ENCODE data around the gene GIPC2.
"Not testable (repeated sequence)": the region's sequence is repeated elsewhere in the genome, so short reads cannot be mapped to it uniquely, and the experiment has no call there.

GIPC2 gene

GRCh38 chr1:78070210-78070609 lies 24.4 kb downstream of the GIPC2 start:
- DNase-seq, result no peak

- no peak for DNase-seq
Measured at GRCh38 chr1:78070758-78071157, 25.0 kb downstream of the GIPC2 start.

DNA sequence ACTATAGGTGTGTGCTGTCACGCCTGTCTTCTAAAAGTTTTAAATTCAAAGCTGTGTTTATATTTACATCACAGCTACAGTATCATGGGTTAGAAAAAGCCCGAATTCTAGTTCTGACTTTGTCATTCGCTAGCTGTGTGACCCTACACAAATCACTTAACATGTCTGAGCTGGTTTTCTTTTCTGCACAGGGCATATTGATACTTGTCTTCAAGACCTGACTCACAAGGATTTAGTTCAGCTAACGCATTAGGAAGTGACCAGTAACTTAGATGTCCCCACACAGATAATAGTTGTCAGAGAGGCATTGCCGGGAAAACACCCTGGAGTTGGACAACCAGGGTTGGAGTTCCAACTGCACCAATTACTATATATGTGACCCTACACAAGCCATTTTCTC lies 25.9 kb downstream of the GIPC2 start:
- DNase-seq, result no peak

DNA sequence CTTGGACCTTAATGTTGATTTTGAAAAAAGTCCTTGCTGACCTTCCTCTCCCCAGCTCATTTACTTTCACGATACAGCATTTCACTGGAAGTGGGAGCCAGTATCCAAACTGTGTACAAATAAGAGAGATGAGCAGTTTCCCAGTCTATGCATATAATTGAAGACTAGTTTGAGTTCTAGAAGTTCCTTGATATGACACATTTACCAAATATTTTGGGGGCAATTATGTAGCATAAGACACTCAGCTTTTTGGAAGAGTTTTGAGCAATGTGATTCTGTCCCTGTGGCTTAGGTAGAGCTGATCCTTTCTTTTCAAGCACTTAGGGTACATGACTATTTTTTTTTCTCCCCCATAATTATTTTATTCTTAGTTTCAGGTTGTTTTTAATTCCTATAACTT lies 26.4 kb downstream of the GIPC2 start:
- no peak for DNase-seq

- no peak for DNase-seq
Measured at GRCh38 chr1:78073441-78073840, 27.7 kb downstream of the GIPC2 start.

DNA sequence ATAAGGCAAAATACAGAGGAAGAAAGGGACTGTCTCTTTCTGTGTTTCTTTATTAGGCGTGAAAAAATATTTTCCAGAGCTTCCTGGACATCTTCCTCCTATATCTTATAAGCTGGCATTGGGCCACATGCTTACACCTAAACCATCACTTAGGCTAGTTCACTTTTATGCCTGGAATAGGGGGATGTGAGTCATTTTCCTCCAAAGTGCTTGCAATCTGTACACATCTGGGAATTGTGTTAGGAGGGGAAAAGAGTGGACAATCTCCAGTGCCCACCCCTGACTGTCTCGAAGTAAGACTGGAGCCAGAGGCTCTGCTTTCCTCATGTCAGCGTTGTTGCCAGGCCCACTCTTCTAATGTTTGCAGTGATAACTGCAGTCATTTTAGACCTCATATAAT lies 29.9 kb downstream of the GIPC2 start:
- DNase-seq, result no peak

- DNase-seq, result no peak
Measured at GRCh38 chr1:78078358-78078757, 32.6 kb downstream of the GIPC2 start.

DNA sequence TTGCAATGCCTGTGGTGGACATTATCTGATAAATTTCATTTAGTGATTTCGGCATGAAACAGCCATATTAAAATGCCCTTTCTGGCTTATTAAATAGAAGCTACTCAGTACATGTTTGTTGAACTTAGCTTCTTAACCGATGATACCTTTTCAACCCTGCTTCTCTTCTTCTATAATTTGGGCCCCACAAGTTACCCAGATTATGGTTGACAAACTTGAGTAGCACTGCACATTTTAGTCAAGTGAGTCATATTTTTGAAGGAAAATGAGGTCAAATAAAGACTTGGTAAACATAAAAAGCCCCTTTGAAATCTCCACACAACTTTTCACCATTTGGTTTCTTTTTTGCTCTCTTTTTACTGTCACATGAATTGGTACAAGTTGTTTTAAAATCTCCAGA lies 33.8 kb downstream of the GIPC2 start:
- DNase-seq, result no peak

DNA sequence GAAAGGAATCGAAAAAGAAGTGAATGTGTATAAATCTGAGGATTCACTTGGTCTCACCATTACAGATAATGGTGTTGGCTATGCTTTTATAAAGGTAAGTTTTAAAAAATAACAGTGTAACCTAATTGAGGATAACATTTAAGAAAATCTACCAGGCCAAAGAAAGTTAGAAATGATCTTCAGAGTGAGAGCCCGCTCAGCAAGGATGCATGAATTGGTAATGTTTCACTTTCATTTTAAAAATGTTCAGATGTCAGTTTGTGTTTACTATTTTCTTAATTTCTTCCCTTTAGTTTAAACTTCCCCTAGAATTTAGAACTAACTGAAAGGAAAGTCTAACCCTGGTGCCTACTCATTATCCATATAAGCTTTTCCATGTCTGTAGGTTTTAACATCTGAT lies 35.0 kb downstream of the GIPC2 start:
- no peak for DNase-seq

GRCh38 chr1:78081980-78082860 lies 36.5 kb downstream of the GIPC2 start:
- DNase-seq, result no peak

- DNase-seq, result not testable (repeated sequence)
Measured at GRCh38 chr1:78084639-78085038, 38.9 kb downstream of the GIPC2 start.

DNA sequence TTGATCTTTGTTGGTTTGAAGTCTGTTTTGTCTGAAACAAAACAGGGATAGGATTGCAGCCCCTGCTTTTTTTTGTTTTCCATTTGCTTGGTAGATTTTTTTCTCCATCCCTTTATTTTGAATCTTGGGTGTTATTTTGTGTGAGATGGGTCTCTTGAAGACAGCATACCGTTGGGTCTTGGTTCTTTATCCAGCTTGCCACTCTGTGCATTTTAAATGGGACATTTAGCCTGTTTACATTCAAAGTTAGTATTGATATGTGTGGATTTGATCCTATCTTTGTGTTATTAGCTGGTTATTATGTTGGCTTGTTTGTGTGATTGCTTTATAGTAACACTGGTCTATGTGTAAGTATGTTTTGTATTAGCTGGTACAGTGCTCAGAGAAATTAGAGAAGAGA lies 40.9 kb downstream of the GIPC2 start:
- no peak for DNase-seq

DNA sequence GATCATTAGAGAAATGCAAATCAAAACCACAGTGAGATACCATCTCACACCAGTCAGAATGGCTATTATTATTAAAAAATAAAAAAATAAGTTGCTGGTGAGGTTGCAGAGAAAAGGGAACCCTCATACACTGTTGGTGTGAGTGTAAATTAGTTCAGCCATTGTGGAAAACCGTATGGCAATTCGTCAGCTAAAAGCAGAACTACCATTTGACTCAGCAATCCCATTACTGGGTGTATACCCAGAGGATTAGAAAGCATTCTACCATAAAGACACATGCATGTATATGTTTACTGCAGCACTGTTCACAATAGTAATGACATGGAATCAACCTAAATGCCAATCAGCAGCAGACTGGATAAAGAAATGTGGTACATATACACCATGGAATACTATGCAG lies 42.2 kb downstream of the GIPC2 start:
- no peak for DNase-seq

- no peak for DNase-seq
Measured at GRCh38 chr1:78088486-78088885, 42.7 kb downstream of the GIPC2 start.

GRCh38 chr1:78089010-78089409 lies 43.2 kb downstream of the GIPC2 start:
- DNase-seq, result no peak

DNA sequence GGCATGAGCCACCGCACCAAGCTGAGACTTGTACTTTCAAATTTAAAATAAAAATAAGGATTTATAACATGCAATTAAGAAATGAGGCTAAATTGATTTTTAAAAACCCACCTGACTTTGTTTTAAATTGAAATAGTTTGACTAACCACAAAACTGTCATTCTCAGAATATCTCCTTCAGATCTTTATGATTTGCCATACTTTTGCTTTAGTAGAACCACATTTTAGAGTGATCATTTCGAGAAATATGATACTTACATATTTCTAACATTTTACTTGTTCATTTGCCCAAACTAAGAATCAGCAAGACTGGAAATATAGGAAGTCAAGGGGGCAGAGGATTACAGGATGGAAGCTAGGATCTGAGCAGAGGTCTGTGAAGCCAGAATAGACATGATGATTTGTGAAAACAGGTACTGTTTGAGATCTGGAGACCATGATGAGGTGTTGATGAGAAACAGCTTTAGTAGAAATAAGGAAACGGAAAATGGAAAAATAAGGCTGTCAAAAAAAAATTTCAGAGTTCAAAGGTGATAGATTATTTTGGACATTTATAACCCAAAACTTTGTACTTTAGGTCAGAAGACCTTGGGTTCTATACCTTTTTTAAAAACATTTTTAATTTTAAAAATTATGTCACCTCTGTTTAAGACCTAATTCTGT lies 44.8 kb downstream of the GIPC2 start:
- no peak for DNase-seq

DNA sequence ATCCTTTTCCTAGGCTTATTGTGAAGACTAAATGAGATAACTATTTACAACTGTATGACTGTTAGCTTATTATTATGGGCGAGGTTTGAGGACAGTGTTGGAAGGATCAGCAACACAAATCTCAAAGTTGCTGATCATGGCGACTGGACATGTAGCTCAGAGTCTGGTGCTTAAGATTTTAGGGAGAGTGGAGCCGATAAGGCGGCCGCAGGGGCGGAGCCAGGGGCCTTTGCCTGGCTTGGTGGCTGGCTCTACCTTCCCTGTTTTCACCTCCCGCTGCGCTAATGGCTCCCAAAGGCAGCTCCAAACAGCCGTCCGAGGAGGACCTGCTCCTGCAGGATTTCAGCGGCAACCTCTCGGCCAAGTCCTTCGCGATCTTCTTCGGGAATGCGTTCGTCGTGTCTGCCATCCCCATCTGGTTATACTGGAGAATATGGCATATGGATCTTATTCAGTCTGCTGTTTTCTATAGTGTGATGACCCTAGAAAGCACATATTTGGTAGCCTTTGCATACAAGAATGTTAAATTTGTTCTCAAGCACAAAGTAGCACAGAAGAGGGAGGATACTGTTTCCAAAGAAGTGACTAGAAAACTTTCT lies 45.5 kb downstream of the GIPC2 start:
- no peak for DNase-seq

GRCh38 chr1:78091886-78092285 lies 46.1 kb downstream of the GIPC2 start:
- no peak for DNase-seq

DNA sequence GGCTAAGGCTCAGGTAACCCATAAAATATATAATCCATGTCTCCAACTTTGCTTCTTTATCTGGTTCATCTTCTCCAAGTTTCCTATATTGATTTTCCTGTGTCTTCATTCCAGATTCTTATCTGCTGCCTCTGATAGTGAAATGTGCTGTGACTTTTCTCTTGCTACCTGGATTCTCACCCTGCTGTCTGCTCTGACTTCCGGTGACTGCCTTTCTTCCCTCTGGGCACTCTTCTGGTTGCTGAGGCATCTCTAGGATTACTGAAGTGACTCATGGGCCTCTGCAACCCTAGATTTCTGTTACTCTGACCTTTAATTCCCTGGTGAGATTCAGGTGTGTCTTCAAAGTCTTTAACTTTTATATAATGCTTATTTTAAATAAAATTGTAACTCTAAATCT lies 46.9 kb downstream of the GIPC2 start:
- no peak for DNase-seq

DNA sequence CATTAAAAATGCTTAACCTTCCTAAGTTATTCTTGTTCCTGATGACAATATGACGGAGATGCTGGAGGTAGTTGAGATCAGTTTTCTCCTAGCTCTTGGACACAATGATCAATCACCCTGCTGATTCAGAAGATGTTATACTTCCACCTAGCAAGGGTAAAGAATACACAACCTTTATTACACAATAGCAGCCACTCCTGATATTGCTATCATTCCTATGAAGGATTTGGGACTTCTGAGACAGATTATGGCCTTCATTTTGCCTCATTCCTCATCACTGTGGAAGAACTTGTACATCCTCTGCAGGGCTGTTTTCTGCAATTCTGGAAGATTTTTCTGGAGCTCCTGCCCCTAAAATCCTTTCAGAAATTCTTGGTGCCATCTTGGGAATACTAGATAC lies 47.8 kb downstream of the GIPC2 start:
- DNase-seq, result no peak

DNA sequence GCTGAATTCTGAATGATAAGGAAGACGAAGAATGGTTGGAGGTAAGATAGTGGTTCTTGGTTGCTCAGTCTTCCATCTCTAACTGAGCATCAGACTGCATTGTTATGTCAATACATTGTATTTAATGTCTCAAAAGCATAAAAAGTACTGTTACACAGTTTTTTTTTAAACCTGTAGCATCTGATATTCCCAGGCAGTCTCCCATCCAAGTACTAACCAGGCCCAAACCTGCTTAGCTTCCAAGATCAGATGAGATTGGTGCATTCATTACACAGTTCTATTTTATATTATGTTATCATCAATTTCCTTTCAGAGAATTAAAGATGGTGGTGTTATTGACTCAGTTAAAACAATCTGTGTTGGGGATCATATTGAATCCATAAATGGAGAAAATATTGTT lies 48.9 kb downstream of the GIPC2 start:
- DNase-seq, result no peak

DNA sequence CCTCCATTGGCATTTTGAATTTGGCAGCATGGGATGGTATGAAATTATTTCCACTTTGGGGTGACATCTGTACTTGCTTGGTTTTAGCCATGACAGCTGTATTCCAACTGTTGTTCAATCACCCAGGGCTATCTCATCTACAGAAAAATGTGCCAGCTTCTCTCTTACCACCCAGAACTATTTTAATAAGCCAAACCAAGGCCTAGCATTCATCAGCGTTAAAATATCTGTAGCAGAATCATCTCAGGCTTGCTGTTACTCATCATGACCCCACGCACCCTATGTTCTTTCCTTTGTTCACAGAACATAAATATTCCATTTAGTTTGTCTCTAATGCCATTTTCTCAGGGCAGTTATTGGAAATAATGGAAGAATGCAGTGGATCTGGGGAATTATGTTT lies 49.8 kb downstream of the GIPC2 start:
- DNase-seq, result no peak

DNA sequence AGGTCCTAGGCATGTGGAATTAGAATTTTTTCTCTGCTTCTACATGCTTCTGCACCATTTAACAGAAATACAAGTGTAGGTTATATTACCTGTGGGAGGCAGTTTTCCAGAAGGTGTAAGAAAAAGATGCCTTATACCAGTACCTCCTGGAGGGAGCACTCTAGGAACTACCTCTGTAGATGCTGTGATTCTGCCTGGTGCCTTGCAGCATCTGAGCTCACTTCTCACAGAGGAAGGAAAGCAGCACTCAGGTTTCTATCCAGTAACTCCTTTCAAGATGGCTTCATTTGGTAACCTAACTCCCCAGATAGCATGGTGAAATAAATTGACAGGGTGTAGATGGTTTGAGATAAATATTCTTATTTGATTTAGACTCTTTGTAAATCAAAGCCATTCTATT lies 50.3 kb downstream of the GIPC2 start:
- DNase-seq, result no peak

- no peak for DNase-seq
Measured at GRCh38 chr1:78096976-78097375, 51.2 kb downstream of the GIPC2 start.

Data from KG1 (cell line).